Measurements from ENCODE around the gene NHEJ1. TPM values are rescaled to one million over a fixed set of nuclear protein-coding genes. Genes with fewer than 3 reads are reported as not detected.

Gene NHEJ1
- total RNA-seq, 1 experiment from 2014 or later, result 22.2 TPM

GRCh38 chr2:219029829-219030165, 130.8 kb downstream of the NHEJ1 start:
- peak; percentile 49 for DNase-seq (ENCODE audit: low read depth)

- no peak for DNase-seq (ENCODE audit: low read depth)
Observed at GRCh38 chr2:219028996-219029828, 131.4 kb downstream of the NHEJ1 start.

- DNase-seq (ENCODE audit: low read depth), result no peak
Observed at GRCh38 chr2:219028141-219028540, 132.5 kb downstream of the NHEJ1 start.

- no peak for DNase-seq (ENCODE audit: low read depth)
Observed at GRCh38 chr2:219027511-219028055, 133.0 kb downstream of the NHEJ1 start.

- no peak for DNase-seq (ENCODE audit: low read depth)
Observed at GRCh38 chr2:219026946-219027345, 133.7 kb downstream of the NHEJ1 start.

- no peak for DNase-seq (ENCODE audit: low read depth)
Observed at GRCh38 chr2:219025637-219026585, 134.7 kb downstream of the NHEJ1 start.

Other genes starting within 250 kb of the NHEJ1 start
- 0.17 and 0.38 TPM in 2 replicates for gene CDK5R2, start 201.1 kb downstream of the NHEJ1 start, total RNA-seq (2014; rRNA removed)
- not detected in 2 replicates for gene FEV, start 175.6 kb downstream of the NHEJ1 start, total RNA-seq (2014; rRNA removed)
- gene CRYBA2, start 167.4 kb downstream of the NHEJ1 start, total RNA-seq (2014; rRNA removed), result not detected in 2 replicates
- gene CFAP65, start 119.3 kb downstream of the NHEJ1 start, total RNA-seq (2014; rRNA removed), result under 0.01 TPM in 1 of 2 replicates, not detected in the other
- not detected in 2 replicates for gene IHH, start 99.9 kb downstream of the NHEJ1 start, total RNA-seq (2014; rRNA removed)
- gene SLC23A3, start 9.2 kb upstream of the NHEJ1 start, total RNA-seq (2014; rRNA removed), result 0.06 TPM in 1 of 2 replicates, not detected in the other
- 21.3 and 22.8 TPM in 2 replicates for gene CNPPD1, start 16.1 kb upstream of the NHEJ1 start, total RNA-seq (2014; rRNA removed)
- 70.3 and 88.3 TPM in 2 replicates for gene RETREG2, start 17.5 kb upstream of the NHEJ1 start, total RNA-seq (2014; rRNA removed)
- 34.0 and 39.9 TPM in 2 replicates for gene ZFAND2B, start 46.0 kb upstream of the NHEJ1 start, total RNA-seq (2014; rRNA removed)
- gene ABCB6, start 58.1 kb upstream of the NHEJ1 start, total RNA-seq (2014; rRNA removed), result 22.7 and 23.5 TPM in 2 replicates
- 41.6 and 57.0 TPM in 2 replicates for gene ATG9A, start 68.8 kb upstream of the NHEJ1 start, total RNA-seq (2014; rRNA removed)
- gene ANKZF1, start 69.0 kb upstream of the NHEJ1 start, total RNA-seq (2014; rRNA removed), result 26.3 and 30.1 TPM in 2 replicates
- gene GLB1L, start 84.6 kb upstream of the NHEJ1 start, total RNA-seq (2014; rRNA removed), result 7.4 and 12.3 TPM in 2 replicates
- 22.3 and 27.1 TPM in 2 replicates for gene STK16, start 84.7 kb upstream of the NHEJ1 start, total RNA-seq (2014; rRNA removed)
- not detected in 2 replicates for gene TUBA4B, start 92.4 kb upstream of the NHEJ1 start, total RNA-seq (2014; rRNA removed)
- 211 and 235 TPM in 2 replicates for gene TUBA4A, start 93.1 kb upstream of the NHEJ1 start, total RNA-seq (2014; rRNA removed)
- 21.5 and 28.3 TPM in 2 replicates for gene DNAJB2, start 118.6 kb upstream of the NHEJ1 start, total RNA-seq (2014; rRNA removed)
- gene PTPRN, start 148.6 kb upstream of the NHEJ1 start, total RNA-seq (2014; rRNA removed), result 1.5 and 2.8 TPM in 2 replicates
- not detected in 2 replicates for gene RESP18, start 171.9 kb upstream of the NHEJ1 start, total RNA-seq (2014; rRNA removed)
- gene DNPEP, start 227.1 kb upstream of the NHEJ1 start, total RNA-seq (2014; rRNA removed), result 55.0 and 63.7 TPM in 2 replicates

Data from LHCN-M2 (cell line).